Adrenal gland (tissue), 12 donors: ENCODE results near the gene SYK. TPM values are rescaled to one million over a fixed set of nuclear protein-coding genes. Genes with fewer than 3 reads are reported as not detected.
"Not testable (repeated sequence)": the region's sequence is repeated elsewhere in the genome, so short reads cannot be mapped to it uniquely, and the experiment has no call there.

Experiments used
- DNase-seq, 7 donors: peaks; one replicate each; pipeline ENCODE4 v3.0.0-alpha.2; 2019 to 2020
- H3K27ac ChIP-seq, 5 donors: fragments of 200-600 bp; sonication (generic) in 4 of 5; 1 replicate in 3 of 5; 2 replicates in 2 of 5; pipeline versions ENCODE4 v1.5.1 to v1.8.0; 2016 to 2020; ENCODE audit warnings: mild to moderate bottlenecking in 1 of 5
- H3K27me3 ChIP-seq: fragments of 200-600 bp; 2 replicates; pipeline ENCODE4 v1.8.0; 2021
- H3K36me3 ChIP-seq, 2 donors: fragments of 200-600 bp; replicated peaks in 1 of 2; 1 replicate in 1 of 2; 2 replicates in 1 of 2; pipeline versions ENCODE4 v1.5.1 to v1.8.0; 2018 to 2022
- H3K4me1 ChIP-seq, 2 donors: fragments of 200-600 bp; replicated peaks in 1 of 2; 1 replicate in 1 of 2; 2 replicates in 1 of 2; pipeline versions ENCODE4 v1.5.1 to v1.8.0; 2018 to 2021
- H3K4me3 ChIP-seq, 4 donors: fragments of 200-600 bp; sonication (generic) in 3 of 4; one replicate each; pipeline ENCODE4 v1.5.1; 2016 to 2018
- H3K9me3 ChIP-seq, 3 donors: fragments of 200-600 bp; sonication (generic) in 1 of 3; replicated peaks in 1 of 3; 1 replicate in 2 of 3; 2 replicates in 1 of 3; pipeline versions ENCODE4 v1.5.1 to v1.8.0; 2016 to 2021
- CTCF ChIP-seq, 6 experiments: fragments of 450-650 bp in 4 of 6; fragments of 200-600 bp in 2 of 6; sonication (generic) in 1 of 6; IDR thresholded peaks; 1 replicate in 5 of 6; 2 replicates in 1 of 6; pipeline versions ENCODE4 v1.5.1 to v1.8.0; 2016 to 2021; ENCODE audit warnings: antibody characterized with exemption in 6 of 6, mild to moderate bottlenecking in 2 of 6, moderate library complexity in 1 of 6
- POLR2A ChIP-seq, 2 donors: fragments of 450-650 bp; IDR thresholded peaks; one replicate each; pipeline ENCODE4 v1.6.1; 2017; ENCODE audit warnings: antibody characterized with exemption in 2 of 2, mild to moderate bottlenecking in 2 of 2, moderate library complexity in 1 of 2
- WGBS, 4 donors: extraction: QIAGEN DNeasy Blood & Tissue Kit in 2 of 4; methylation state at CpG; one replicate each; pipeline versions ENCODE4 v1.1.5 to v1.1.7; 2013 to 2017; 5-methylcytosine and 5-hydroxymethylcytosine counted together
- intact Hi-C, 2 donors: fragments of 100-400 bp; cut with DNase I; formaldehyde crosslinking; loops; one replicate each; pipeline versions ENCODE4 v1.14.1 to v1.15.0; 2022 to 2023
- polyA plus RNA-seq, 3 donors: library from polyadenylated mRNA; stranded (reverse); fragments of 200-250 nt in 2 of 3; fragments of 350-450 nt in 1 of 3; fragmentation: Illumina TruSeq in 1 of 3; extraction: RNeasy Lipid Tissue Mini Kit (QIAGEN cat#74804) in 1 of 3; gene quantifications; one replicate each; pipeline ENCODE4 v1.2.3, GENCODE V29; 2013 to 2014
- total RNA-seq, 9 donors: library from RNA; depleted of rRNA in 4 of 9; stranded (reverse); fragments of >200 nt in 4 of 9; fragments of 120-200 nt in 1 of 9; fragmentation: NEBNext Ultra II Directional in 1 of 9; extraction: Animal tissue kit (Norgen Biotek cat#: 25700) in 1 of 9; gene quantifications; one replicate each; pipeline versions ENCODE4 v1.1.0 to v1.2.4, GENCODE V29; 2013 to 2023
- donor health status: healthy with polysubstance abuse.
- donor health status: Bipolar disorder and iron deficiency.
- donor health status: DM: yes; HTN: yes; CAD: no.
- donor health status: DM: no; HTN: no; CAD: no.
- donor health status: DM: no; HTN: no; CAD: no.
- donor health status: DM: yes; HTN: yes; CAD: no.

The SYK gene
- total and polyA plus RNA-seq, 12 donors = 2.0 to 21.5 (median 14.1) TPM

- intact Hi-C loops = loop anchor here in 1 of 2 donors (5.0 kb wide), 1 partner anchor 869 kb away; no protein-coding TSS in a partner anchor
- H3K4me1 ChIP-seq = peaks cover 0 to 9% of the 10 kb centered on the region in 2 donors
- H3K4me3 ChIP-seq = no peak overlapping the region
- DNase-seq = no peak
- H3K9me3 ChIP-seq = no peaks in the 10 kb centered on the region
- no peaks in the 10 kb centered on the region for H3K36me3 ChIP-seq
- no peak overlapping the region for H3K27ac ChIP-seq
- TF ChIP-seq CTCF (IDR thresholded peaks at IDR 0.05) (no peak), POLR2A (IDR thresholded peaks at IDR 0.05) (no peak)
- no peaks in the 10 kb centered on the region for H3K27me3 ChIP-seq
- WGBS, 4 donors = 73 to 86% (median 79%) methylated on average over 6 of the region's 6 CpGs
Measured at GRCh38 chr9:90818279-90818678, 16.7 kb downstream of the SYK start.

GRCh38 chr9:90820406-90820805 is 18.8 kb downstream of the SYK start:
- H3K4me1 ChIP-seq, intact Hi-C loops, H3K9me3 ChIP-seq, H3K4me3 ChIP-seq, DNase-seq, H3K36me3 ChIP-seq, H3K27me3 ChIP-seq, H3K27ac ChIP-seq: not testable (repeated sequence)
- WGBS, 4 donors = 60 to 92% (median 73%) methylated on average over 1 to 4 of the region's 4 CpGs

GRCh38 chr9:90821236-90821635 is 19.6 kb downstream of the SYK start:
- 55 to 79% (median 72%) methylated on average over 1 of the region's 1 CpG for WGBS, 4 donors
- H3K4me1 ChIP-seq, H3K9me3 ChIP-seq, H3K4me3 ChIP-seq, intact Hi-C loops, DNase-seq, H3K27ac ChIP-seq, H3K36me3 ChIP-seq, H3K27me3 ChIP-seq: not testable (repeated sequence)

GRCh38 chr9:90821697-90822096 is 20.1 kb downstream of the SYK start:
- no peaks in the 10 kb centered on the region for H3K9me3 ChIP-seq
- no peak for DNase-seq
- WGBS, 4 donors = 66 to 74% (median 69%) methylated on average over 5 of the region's 5 CpGs
- TF ChIP-seq POLR2A (IDR thresholded peaks at IDR 0.05) (no peak), CTCF (IDR thresholded peaks at IDR 0.05) (no peak)
- no peaks in the 10 kb centered on the region for H3K4me1 ChIP-seq
- no peak overlapping the region for H3K27ac ChIP-seq
- H3K36me3 ChIP-seq = no peaks in the 10 kb centered on the region
- intact Hi-C loops = no loop called here
- H3K27me3 ChIP-seq = no peaks in the 10 kb centered on the region
- H3K4me3 ChIP-seq = no peak overlapping the region

GRCh38 chr9:90822866-90823265 is 21.2 kb downstream of the SYK start:
- no peaks in the 10 kb centered on the region for H3K4me1 ChIP-seq
- 93 to 96% (median 95%) methylated on average over 2 of the region's 2 CpGs for WGBS, 4 donors
- no peaks in the 10 kb centered on the region for H3K36me3 ChIP-seq
- no peak for TF ChIP-seq CTCF (IDR thresholded peaks at IDR 0.05)
- no peak for TF ChIP-seq POLR2A (IDR thresholded peaks at IDR 0.05)
- no peak overlapping the region for H3K27ac ChIP-seq
- no peaks in the 10 kb centered on the region for H3K27me3 ChIP-seq
- intact Hi-C loops = no loop called here
- DNase-seq = no peak
- no peak overlapping the region for H3K4me3 ChIP-seq
- no peaks in the 10 kb centered on the region for H3K9me3 ChIP-seq
